A549 (cell line): ENCODE data around the gene FAM25C.
"Not testable (repeated sequence)": the region's sequence is repeated elsewhere in the genome, so short reads cannot be mapped to it uniquely, and the experiment has no call there.

ENCODE experiments used
- BHLHE40 ChIP-seq: IDR thresholded peaks from 2 replicates; pipeline ENCODE4 v1.6.1; 2012; ENCODE audit warnings: low read depth, low read length, inconsistent platforms
- CHD4 ChIP-seq: fragments of 200-600 bp; sonication (generic); IDR thresholded peaks from 2 replicates; pipeline ENCODE4 v1.6.1; 2016; ENCODE audit warnings: antibody characterized with exemption, mild to moderate bottlenecking, borderline replicate concordance
- EP300 ChIP-seq, 2 experiments: fragments of >200 bp; sonication (Bioruptor Twin); formaldehyde crosslinking; IDR thresholded peaks; 2 replicates in 1 of 2; 3 replicates in 1 of 2; pipeline ENCODE4 v1.6.1; 2016 to 2017
- HMGXB4 ChIP-seq: fragments of 250-450 bp; sonication (Bioruptor Pico); IDR thresholded peaks from 2 replicates; pipeline ENCODE4 v1.5.0; 2021; ENCODE audit warnings: mild to moderate bottlenecking, moderate library complexity, borderline replicate concordance
- MYC ChIP-seq: IDR thresholded peaks from 2 replicates; pipeline ENCODE4 v1.6.1; 2012; ENCODE audit warnings: mild to moderate bottlenecking, inconsistent platforms, low read length, improper control_type of control experiment, borderline replicate concordance
- POLR2A ChIP-seq: IDR thresholded peaks from 2 replicates; pipeline ENCODE4 v1.6.1; 2012; ENCODE audit warnings: mild to moderate bottlenecking, low read length
- RAD21 ChIP-seq, 2 experiments: fragments of >200 bp in 1 of 2; sonication (Bioruptor Twin) in 1 of 2; formaldehyde crosslinking in 1 of 2; IDR thresholded peaks in 1 of 2; conservative IDR thresholded peaks in 1 of 2; 2 replicates in 1 of 2; 3 replicates in 1 of 2; pipeline ENCODE4 v1.6.1; 2012 to 2018; ENCODE audit warnings: inconsistent platforms in 1 of 2
- RCOR1 ChIP-seq: fragments of 150-350 bp; IDR thresholded peaks from 2 replicates; pipeline ENCODE4 v1.6.1; 2014; ENCODE audit warnings: antibody characterized with exemption, low read length, low read depth
- REST ChIP-seq: fragments of 200-600 bp; sonication (generic); IDR thresholded peaks from 2 replicates; pipeline ENCODE4 v1.6.1; 2016; ENCODE audit warnings: antibody characterized with exemption, mild to moderate bottlenecking, moderate library complexity
- SMC3 ChIP-seq: fragments of >200 bp; sonication (Bioruptor Twin); formaldehyde crosslinking; IDR thresholded peaks from 3 replicates; pipeline ENCODE4 v1.6.1; 2018; ENCODE audit warnings: inconsistent platforms
- TF ChIP-seq, protein P1 (sequence below): fragments of >200 bp; sonication (Bioruptor Twin); formaldehyde crosslinking; IDR thresholded peaks from 3 replicates; pipeline ENCODE4 v1.5.1; 2016
- TF ChIP-seq, protein P2 (sequence below): IDR thresholded peaks from 2 replicates; pipeline ENCODE4 v1.6.1; 2012

DNA sequence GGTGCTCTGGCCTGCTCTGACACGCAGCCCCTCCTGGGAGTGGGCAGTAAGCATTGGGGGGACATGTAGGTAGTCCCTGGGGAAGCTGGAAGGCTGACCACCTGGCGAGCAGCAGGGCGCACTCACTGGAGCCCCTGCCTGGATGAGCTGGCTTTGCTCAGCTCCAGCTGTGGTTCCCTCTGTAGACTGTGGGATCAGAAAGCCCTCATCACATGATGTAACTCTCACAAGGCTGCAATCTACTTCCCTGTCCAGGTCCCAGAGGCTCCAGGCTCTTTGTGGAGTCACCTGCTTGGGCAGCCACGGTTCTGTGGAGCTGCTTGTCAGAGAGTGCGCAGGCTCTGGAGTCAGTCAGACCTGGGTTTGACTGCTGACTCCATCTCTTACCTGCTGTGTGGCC, 36.8 kb downstream of the FAM25C start:
- TF ChIP-seq, protein P1, sequence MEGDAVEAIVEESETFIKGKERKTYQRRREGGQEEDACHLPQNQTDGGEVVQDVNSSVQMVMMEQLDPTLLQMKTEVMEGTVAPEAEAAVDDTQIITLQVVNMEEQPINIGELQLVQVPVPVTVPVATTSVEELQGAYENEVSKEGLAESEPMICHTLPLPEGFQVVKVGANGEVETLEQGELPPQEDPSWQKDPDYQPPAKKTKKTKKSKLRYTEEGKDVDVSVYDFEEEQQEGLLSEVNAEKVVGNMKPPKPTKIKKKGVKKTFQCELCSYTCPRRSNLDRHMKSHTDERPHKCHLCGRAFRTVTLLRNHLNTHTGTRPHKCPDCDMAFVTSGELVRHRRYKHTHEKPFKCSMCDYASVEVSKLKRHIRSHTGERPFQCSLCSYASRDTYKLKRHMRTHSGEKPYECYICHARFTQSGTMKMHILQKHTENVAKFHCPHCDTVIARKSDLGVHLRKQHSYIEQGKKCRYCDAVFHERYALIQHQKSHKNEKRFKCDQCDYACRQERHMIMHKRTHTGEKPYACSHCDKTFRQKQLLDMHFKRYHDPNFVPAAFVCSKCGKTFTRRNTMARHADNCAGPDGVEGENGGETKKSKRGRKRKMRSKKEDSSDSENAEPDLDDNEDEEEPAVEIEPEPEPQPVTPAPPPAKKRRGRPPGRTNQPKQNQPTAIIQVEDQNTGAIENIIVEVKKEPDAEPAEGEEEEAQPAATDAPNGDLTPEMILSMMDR: not testable (repeated sequence)
- TF ChIP-seq RAD21 (conservative IDR thresholded peaks at IDR 0.05 in 1 of 2, IDR thresholded peaks at IDR 0.05 in 1 of 2); REST; HMGXB4 (CRISPR knock-in tag); EP300 (IDR thresholded peaks at IDR 0.05); RCOR1; CHD4; SMC3; BHLHE40; MYC; POLR2A: not testable (repeated sequence)
- TF ChIP-seq, protein P2, sequence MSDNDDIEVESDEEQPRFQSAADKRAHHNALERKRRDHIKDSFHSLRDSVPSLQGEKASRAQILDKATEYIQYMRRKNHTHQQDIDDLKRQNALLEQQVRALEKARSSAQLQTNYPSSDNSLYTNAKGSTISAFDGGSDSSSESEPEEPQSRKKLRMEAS: not testable (repeated sequence)
